ENCODE data around the gene ZNF536.
"Not testable (repeated sequence)": the region's sequence is repeated elsewhere in the genome, so short reads cannot be mapped to it uniquely, and the experiment has no call there.

Gene ZNF536

GRCh38 chr19:30444686-30445232 lies 72.6 kb downstream of the ZNF536 start:
- in situ Hi-C loops (cut with HindIII; ENCODE audit: low pct_unique_long_range_greater_than_20kb, low sequenced_read_pairs) = no loop called here
- no peak for TF ChIP-seq JUND (IDR thresholded peaks at IDR 0.05; ENCODE audit: low read depth)
- no peak for DNase-seq (ENCODE audit: low read depth in 1 of 2, low spot score in 1 of 2)

DNA sequence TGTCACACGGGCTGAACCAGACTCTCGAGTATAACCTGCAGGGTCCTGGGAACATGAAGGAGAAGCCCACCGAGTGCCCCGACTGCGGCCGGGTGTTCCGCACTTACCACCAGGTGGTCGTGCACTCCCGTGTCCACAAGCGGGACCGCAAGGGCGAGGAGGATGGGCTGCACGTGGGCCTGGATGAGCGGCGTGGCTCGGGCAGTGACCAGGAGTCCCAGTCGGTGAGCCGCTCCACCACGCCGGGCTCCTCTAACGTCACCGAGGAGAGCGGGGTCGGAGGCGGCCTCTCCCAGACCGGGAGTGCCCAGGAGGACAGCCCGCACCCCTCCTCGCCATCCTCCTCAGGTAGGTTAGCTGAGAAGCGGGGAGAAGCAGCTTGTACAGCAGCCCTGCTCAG lies 73.2 kb downstream of the ZNF536 start:
- in situ Hi-C loops (cut with HindIII; ENCODE audit: low pct_unique_long_range_greater_than_20kb, low sequenced_read_pairs) = no loop called here
- DNase-seq (ENCODE audit: low read depth in 1 of 2, low spot score in 1 of 2) = no peak
- TF ChIP-seq JUND (IDR thresholded peaks at IDR 0.05; ENCODE audit: low read depth) = no peak

GRCh38 chr19:30446120-30446519 lies 73.9 kb downstream of the ZNF536 start:
- in situ Hi-C loops (cut with HindIII; ENCODE audit: low pct_unique_long_range_greater_than_20kb, low sequenced_read_pairs); DNase-seq (ENCODE audit: low read depth in 1 of 2, low spot score in 1 of 2): not testable (repeated sequence)

- DNase-seq (ENCODE audit: low read depth in 1 of 2, low spot score in 1 of 2) = no peak
- TF ChIP-seq JUND (IDR thresholded peaks at IDR 0.05; ENCODE audit: low read depth) = no peak
- in situ Hi-C loops (cut with HindIII; ENCODE audit: low pct_unique_long_range_greater_than_20kb, low sequenced_read_pairs) = no loop called here
Observed at GRCh38 chr19:30446850-30447552, 74.8 kb downstream of the ZNF536 start.

GRCh38 chr19:30447553-30447870 lies 75.3 kb downstream of the ZNF536 start:
- in situ Hi-C loops (cut with HindIII; ENCODE audit: low pct_unique_long_range_greater_than_20kb, low sequenced_read_pairs) = no loop called here

DNA sequence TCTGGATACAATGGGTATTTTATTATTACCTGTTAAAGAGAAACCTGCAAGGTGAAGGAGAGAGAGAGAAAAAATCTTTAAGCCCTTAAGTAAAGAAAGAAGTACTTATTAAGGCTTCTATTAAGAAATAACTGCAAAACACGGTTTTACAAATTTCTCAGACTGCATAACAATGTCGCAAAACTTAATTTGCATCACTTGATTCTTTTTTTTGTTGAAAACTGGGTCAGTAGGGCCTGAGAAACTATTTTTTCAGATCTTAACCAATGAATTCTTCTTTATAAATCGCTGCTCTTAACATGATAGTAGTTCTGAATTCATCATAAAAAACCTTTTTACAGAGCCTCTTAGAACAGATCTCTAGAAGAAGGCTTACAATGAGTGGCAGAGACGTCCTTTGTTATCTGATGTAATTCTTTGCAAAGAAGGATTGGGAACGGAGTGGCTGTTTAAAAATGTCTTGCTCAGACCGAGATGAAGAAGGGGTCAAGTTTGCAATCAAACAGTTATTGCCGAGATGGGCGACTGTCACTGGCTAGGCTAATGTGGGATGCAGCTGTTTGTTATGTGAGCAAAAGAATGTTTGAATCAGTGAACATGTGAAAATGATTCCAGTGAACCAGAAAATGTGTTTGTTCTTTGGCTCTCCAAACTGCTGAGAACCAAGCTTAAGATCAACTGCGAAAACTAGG lies 76.3 kb downstream of the ZNF536 start:
- in situ Hi-C loops (cut with HindIII; ENCODE audit: low pct_unique_long_range_greater_than_20kb, low sequenced_read_pairs) = no loop called here
- no peak for TF ChIP-seq JUND (IDR thresholded peaks at IDR 0.05; ENCODE audit: low read depth)
- no peak for DNase-seq (ENCODE audit: low read depth in 1 of 2, low spot score in 1 of 2)

More at GRCh38 chr19:30447553-30447870, 75.3 kb downstream of the ZNF536 start:
- no peak for DNase-seq (ENCODE audit: low read depth in 1 of 2, low spot score in 1 of 2)
- TF ChIP-seq JUND (IDR thresholded peaks at IDR 0.05; ENCODE audit: low read depth) = no peak

GRCh38 chr19:30449078-30449590 lies 77.0 kb downstream of the ZNF536 start:
- in situ Hi-C loops (cut with HindIII; ENCODE audit: low pct_unique_long_range_greater_than_20kb, low sequenced_read_pairs) = no loop called here
- no peak for DNase-seq (ENCODE audit: low read depth in 1 of 2, low spot score in 1 of 2)
- TF ChIP-seq JUND (IDR thresholded peaks at IDR 0.05; ENCODE audit: low read depth) = no peak

DNA sequence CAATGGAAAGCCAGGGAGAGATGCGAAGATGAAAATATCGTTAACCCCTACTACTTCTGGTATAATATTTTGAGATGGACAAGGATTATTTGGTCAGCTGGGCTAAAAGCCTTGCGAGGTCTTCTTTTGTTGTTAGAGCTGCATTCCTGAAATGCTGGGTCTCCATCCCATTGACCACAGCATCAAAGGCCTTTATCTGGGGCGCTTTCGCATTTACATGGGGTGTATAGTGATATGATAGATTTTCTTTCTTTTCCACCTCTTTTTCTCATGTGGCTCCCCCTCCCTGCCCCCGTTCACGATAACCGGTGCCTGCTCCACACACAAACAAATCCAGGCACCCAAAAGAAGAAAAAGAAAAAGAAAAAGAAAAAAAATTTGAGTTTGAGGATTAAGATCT lies 77.5 kb downstream of the ZNF536 start:
- no peak for DNase-seq (ENCODE audit: low read depth in 1 of 2, low spot score in 1 of 2)
- TF ChIP-seq JUND (IDR thresholded peaks at IDR 0.05; ENCODE audit: low read depth) = no peak
- in situ Hi-C loops (cut with HindIII; ENCODE audit: low pct_unique_long_range_greater_than_20kb, low sequenced_read_pairs) = no loop called here

DNA sequence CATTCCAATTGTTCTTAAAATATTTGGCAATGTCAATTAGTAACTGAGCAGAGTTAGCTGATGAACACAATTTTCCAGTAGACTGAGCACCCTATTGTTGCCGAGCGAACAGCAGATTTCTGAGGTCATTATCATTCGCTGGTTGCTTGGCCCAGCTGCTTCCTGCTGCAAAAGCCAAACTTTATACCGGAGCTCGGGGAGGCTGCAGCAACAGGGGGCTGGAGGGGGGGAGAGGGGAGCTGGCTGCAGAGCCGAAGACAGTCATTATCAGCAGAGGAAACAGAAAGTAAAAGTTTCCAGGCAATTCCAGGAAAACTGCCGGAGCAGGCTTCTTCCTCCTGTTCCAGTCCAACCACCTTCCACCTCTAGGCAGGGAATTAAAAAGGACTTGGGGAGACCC lies 77.9 kb downstream of the ZNF536 start:
- in situ Hi-C loops (cut with HindIII; ENCODE audit: low pct_unique_long_range_greater_than_20kb, low sequenced_read_pairs) = no loop called here
- DNase-seq (ENCODE audit: low read depth in 1 of 2, low spot score in 1 of 2) = no peak
- TF ChIP-seq JUND (IDR thresholded peaks at IDR 0.05; ENCODE audit: low read depth) = no peak

GRCh38 chr19:30450835-30451321 lies 78.7 kb downstream of the ZNF536 start:
- no peak for DNase-seq (ENCODE audit: low read depth in 1 of 2, low spot score in 1 of 2)
- no peak for TF ChIP-seq JUND (IDR thresholded peaks at IDR 0.05; ENCODE audit: low read depth)
- in situ Hi-C loops (cut with HindIII; ENCODE audit: low pct_unique_long_range_greater_than_20kb, low sequenced_read_pairs) = no loop called here

- TF ChIP-seq JUND (IDR thresholded peaks at IDR 0.05; ENCODE audit: low read depth) = no peak
- in situ Hi-C loops (cut with HindIII; ENCODE audit: low pct_unique_long_range_greater_than_20kb, low sequenced_read_pairs) = no loop called here
- no peak for DNase-seq (ENCODE audit: low read depth in 1 of 2, low spot score in 1 of 2)
Observed at GRCh38 chr19:30452931-30453330, 80.7 kb downstream of the ZNF536 start.

- DNase-seq (ENCODE audit: low read depth in 1 of 2, low spot score in 1 of 2) = no peak
- in situ Hi-C loops (cut with HindIII; ENCODE audit: low pct_unique_long_range_greater_than_20kb, low sequenced_read_pairs) = no loop called here
- no peak for TF ChIP-seq JUND (IDR thresholded peaks at IDR 0.05; ENCODE audit: low read depth)
Observed at GRCh38 chr19:30453743-30454142, 81.6 kb downstream of the ZNF536 start.

DNA sequence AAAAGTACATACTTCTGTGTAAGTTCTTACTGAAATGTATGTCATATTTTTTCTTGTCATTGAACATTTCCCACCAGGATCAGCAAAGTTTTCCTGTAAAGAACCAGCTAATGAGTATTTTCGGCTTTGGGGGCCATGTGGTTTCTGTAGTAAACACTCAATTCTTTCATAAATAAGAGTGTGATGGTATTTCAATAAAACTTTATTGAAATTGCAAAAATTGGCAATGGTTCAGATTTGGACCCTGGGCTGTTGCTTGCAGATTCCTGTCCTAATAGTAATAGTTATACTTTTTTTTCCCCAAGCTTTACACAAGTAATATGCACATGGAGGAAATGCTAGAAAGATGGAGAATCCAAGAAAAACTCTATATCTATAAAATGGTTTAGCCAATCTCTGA lies 83.7 kb downstream of the ZNF536 start:
- in situ Hi-C loops (cut with HindIII; ENCODE audit: low pct_unique_long_range_greater_than_20kb, low sequenced_read_pairs) = no loop called here
- no peak for TF ChIP-seq JUND (IDR thresholded peaks at IDR 0.05; ENCODE audit: low read depth)
- no peak for DNase-seq (ENCODE audit: low read depth in 1 of 2, low spot score in 1 of 2)
